GM23338 (cell line): ENCODE measurements around the gene ZNF45.

ENCODE experiments used
- CREB1 ChIP-seq: fragments of 250-450 bp; sonication (Bioruptor Pico); IDR thresholded peaks from 2 replicates; pipeline ENCODE4 v1.5.0; 2020; ENCODE audit warnings: low read depth, mild to moderate bottlenecking, moderate library complexity
- REST ChIP-seq: IDR thresholded peaks from one replicate; pipeline ENCODE4 v1.6.1; 2018; ENCODE audit warnings: antibody characterized with exemption; ENCODE audit not compliant: unreplicated experiment
- TF ChIP-seq, protein P1 (sequence below), 2 experiments: fragments of 200-600 bp in 1 of 2; sonication (generic) in 1 of 2; conservative IDR thresholded peaks; 2 replicates each; pipeline versions ENCODE4 v1.5.1 to v1.6.1; 2016 to 2017; ENCODE audit warnings: antibody characterized with exemption in 2 of 2, low read depth in 2 of 2, mild to moderate bottlenecking in 2 of 2, moderate library complexity in 1 of 2

- TF ChIP-seq, protein P1, sequence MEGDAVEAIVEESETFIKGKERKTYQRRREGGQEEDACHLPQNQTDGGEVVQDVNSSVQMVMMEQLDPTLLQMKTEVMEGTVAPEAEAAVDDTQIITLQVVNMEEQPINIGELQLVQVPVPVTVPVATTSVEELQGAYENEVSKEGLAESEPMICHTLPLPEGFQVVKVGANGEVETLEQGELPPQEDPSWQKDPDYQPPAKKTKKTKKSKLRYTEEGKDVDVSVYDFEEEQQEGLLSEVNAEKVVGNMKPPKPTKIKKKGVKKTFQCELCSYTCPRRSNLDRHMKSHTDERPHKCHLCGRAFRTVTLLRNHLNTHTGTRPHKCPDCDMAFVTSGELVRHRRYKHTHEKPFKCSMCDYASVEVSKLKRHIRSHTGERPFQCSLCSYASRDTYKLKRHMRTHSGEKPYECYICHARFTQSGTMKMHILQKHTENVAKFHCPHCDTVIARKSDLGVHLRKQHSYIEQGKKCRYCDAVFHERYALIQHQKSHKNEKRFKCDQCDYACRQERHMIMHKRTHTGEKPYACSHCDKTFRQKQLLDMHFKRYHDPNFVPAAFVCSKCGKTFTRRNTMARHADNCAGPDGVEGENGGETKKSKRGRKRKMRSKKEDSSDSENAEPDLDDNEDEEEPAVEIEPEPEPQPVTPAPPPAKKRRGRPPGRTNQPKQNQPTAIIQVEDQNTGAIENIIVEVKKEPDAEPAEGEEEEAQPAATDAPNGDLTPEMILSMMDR (conservative IDR thresholded peaks at IDR 0.05; ENCODE audit: low read depth in 2 of 2) = no peak
- TF ChIP-seq REST (no peak), CREB1 (CRISPR knock-in tag) (no peak)
Measured at GRCh38 chr19:43880483-43880882, 54.6 kb downstream of the ZNF45 start.
